ENCODE results near the gene TBX19. TPM values are rescaled to one million over a fixed set of nuclear protein-coding genes. Genes with fewer than 3 reads are reported as not detected.

The TBX19 gene
- total and polyA plus RNA-seq, 2 experiments from 2014 or later: 1.4 to 1.7 TPM

- Histone ChIP-seq H3K9me3 (ENCODE audit: low read depth) (no peaks in the 10 kb centered on the region), H3K4me3 (no peak overlapping the region), H3K27ac (no peak overlapping the region), H3K4me1 (ENCODE audit: low read depth) (peaks cover 6% of the 10 kb centered on the region), H3K36me3 (no peaks in the 10 kb centered on the region), H3K27me3 (no peaks in the 10 kb centered on the region)
- TF ChIP-seq CTCF (IDR thresholded peaks at IDR 0.05; ENCODE audit: low read depth, low read length): no peak
- peak in 1 of 2 donors; percentile 62 for DNase-seq (ENCODE audit: low read depth in 1 of 2, low spot score in 1 of 2)
These were observed 60.9 kb downstream of the TBX19 start for GRCh38 chr1:168341483-168341975.

GRCh38 chr1:168342572-168343280 lies 62.0 kb downstream of the TBX19 start:
- peak; percentile 90 to 95 for DNase-seq (ENCODE audit: low read depth in 1 of 2, low spot score in 1 of 2)
- peaks cover 6% of the 10 kb centered on the region for H3K4me1 ChIP-seq (ENCODE audit: low read depth)
- H3K36me3 ChIP-seq: no peaks in the 10 kb centered on the region
- H3K9me3 ChIP-seq (ENCODE audit: low read depth): no peaks in the 10 kb centered on the region
- H3K27ac ChIP-seq: no peak overlapping the region
- no peak overlapping the region for H3K4me3 ChIP-seq
- TF ChIP-seq CTCF (IDR thresholded peaks at IDR 0.05; ENCODE audit: low read depth, low read length): peak; percentile 57
- no peaks in the 10 kb centered on the region for H3K27me3 ChIP-seq

- peak; percentile 24 for TF ChIP-seq CTCF (IDR thresholded peaks at IDR 0.05; ENCODE audit: low read depth, low read length)
- no peaks in the 10 kb centered on the region for H3K9me3 ChIP-seq (ENCODE audit: low read depth)
- no peak for DNase-seq (ENCODE audit: low read depth in 1 of 2, low spot score in 1 of 2)
- H3K36me3 ChIP-seq: no peaks in the 10 kb centered on the region
- no peaks in the 10 kb centered on the region for H3K27me3 ChIP-seq
- H3K27ac ChIP-seq: no peak overlapping the region
- no peak overlapping the region for H3K4me3 ChIP-seq
- peaks cover 6% of the 10 kb centered on the region for H3K4me1 ChIP-seq (ENCODE audit: low read depth)
These were observed 62.9 kb downstream of the TBX19 start for GRCh38 chr1:168343566-168343965.

GRCh38 chr1:168344517-168344916 lies 63.8 kb downstream of the TBX19 start:
- H3K27me3 ChIP-seq: no peaks in the 10 kb centered on the region
- H3K27ac ChIP-seq: no peak overlapping the region
- H3K36me3 ChIP-seq: no peaks in the 10 kb centered on the region
- H3K4me1 ChIP-seq (ENCODE audit: low read depth): peaks cover 6% of the 10 kb centered on the region
- TF ChIP-seq CTCF (IDR thresholded peaks at IDR 0.05; ENCODE audit: low read depth, low read length): no peak
- H3K9me3 ChIP-seq (ENCODE audit: low read depth): no peaks in the 10 kb centered on the region
- no peak overlapping the region for H3K4me3 ChIP-seq
- no peak for DNase-seq (ENCODE audit: low read depth in 1 of 2, low spot score in 1 of 2)

GRCh38 chr1:168345939-168346338 lies 65.3 kb downstream of the TBX19 start:
- Histone ChIP-seq H3K9me3 (ENCODE audit: low read depth) (no peaks in the 10 kb centered on the region), H3K27ac (no peak overlapping the region), H3K27me3 (no peaks in the 10 kb centered on the region), H3K4me3 (no peak overlapping the region), H3K4me1 (ENCODE audit: low read depth) (peaks cover 6% of the 10 kb centered on the region), H3K36me3 (no peaks in the 10 kb centered on the region)
- no peak for DNase-seq (ENCODE audit: low read depth in 1 of 2, low spot score in 1 of 2)
- TF ChIP-seq CTCF (IDR thresholded peaks at IDR 0.05; ENCODE audit: low read depth, low read length): no peak
